ENCODE measurements around the gene ANKRD31. TPM values are rescaled to one million over a fixed set of nuclear protein-coding genes. Genes with fewer than 3 reads are reported as not detected.

The ANKRD31 gene
- total RNA-seq, 1 experiment from 2014 or later, result not detected

- BruUV-seq (replicated peaks), result no TSS peak
- peaks cover 8% of the 10 kb centered on the region for H3K4me1 ChIP-seq (ENCODE audit: control insufficient read depth, insufficient read depth, low read length)
- intact Hi-C loops (cut with micrococcal nuclease; ENCODE audit: unreplicated experiment) (loop anchor here (5.0 kb wide), 1 partner anchor 288 kb away; the partner anchor contains the start of gene HMGCR), in situ Hi-C loops (cut with HindIII; ENCODE audit: low pct_unique_long_range_greater_than_20kb, low sequenced_read_pairs) (no loop called here)
- ATAC-seq, result peak; percentile 56
- ChIA-PET CTCF (interaction anchor here (0.6 to 1.1 kb wide), 7 partner anchors 11 to 1781 kb away, joined by 3 to 11 read pairs (median 3); no protein-coding TSS in a partner anchor), POLR2A (no interaction called here)
- H3K27ac ChIP-seq (ENCODE audit: low read length), result no peak overlapping the region
- H3K36me3 ChIP-seq (ENCODE audit: control insufficient read depth, insufficient read depth, low read length), result no peaks in the 10 kb centered on the region
- H3K27me3 ChIP-seq (ENCODE audit: control insufficient read depth, insufficient read depth, low read length), result no peaks in the 10 kb centered on the region
- DNase-seq (ENCODE audit: low read depth, low spot score), result peak; percentile 61
- TF ChIP-seq TCF7L2 (IDR thresholded peaks at IDR 0.05; ENCODE audit: low read depth, low read length) (no peak), CTCF (IDR thresholded peaks at IDR 0.05) (peak; percentile 94)
- no peak overlapping the region for H3K4me3 ChIP-seq (ENCODE audit: low read depth in 2 of 2, low read length in 2 of 2)
- no peaks in the 10 kb centered on the region for H3K9me3 ChIP-seq (ENCODE audit: control insufficient read depth, insufficient read depth, low read depth, low read length)
Measured at GRCh38 chr5:75049456-75050351, 187.0 kb downstream of the ANKRD31 start.

- H3K9me3 ChIP-seq (ENCODE audit: control insufficient read depth, insufficient read depth, low read depth, low read length), result no peaks in the 10 kb centered on the region
- BruUV-seq (replicated peaks), result no TSS peak
- DNase-seq (ENCODE audit: low read depth, low spot score) (no peak), ATAC-seq (no peak)
- intact Hi-C loops (cut with micrococcal nuclease; ENCODE audit: unreplicated experiment), result no loop called here
- peaks cover 5% of the 10 kb centered on the region for H3K4me1 ChIP-seq (ENCODE audit: control insufficient read depth, insufficient read depth, low read length)
- no peak overlapping the region for H3K27ac ChIP-seq (ENCODE audit: low read length)
- no peak overlapping the region for H3K4me3 ChIP-seq (ENCODE audit: low read depth in 2 of 2, low read length in 2 of 2)
- H3K27me3 ChIP-seq (ENCODE audit: control insufficient read depth, insufficient read depth, low read length), result no peaks in the 10 kb centered on the region
- H3K36me3 ChIP-seq (ENCODE audit: control insufficient read depth, insufficient read depth, low read length), result no peaks in the 10 kb centered on the region
- ChIA-PET CTCF (interaction anchor here (0.5 to 1.1 kb wide), 3 partner anchors 122 to 1208 kb away, joined by 3 read pairs; partner anchors contain the start of gene ANKRD31), POLR2A (no interaction called here)
- TF ChIP-seq REST (IDR thresholded peaks at IDR 0.05; ENCODE audit: insufficient read depth in 1 of 2, low read depth in 2 of 2, low read length in 1 of 2), result no peak
- no peak for TF ChIP-seq TCF7L2 (IDR thresholded peaks at IDR 0.05; ENCODE audit: low read depth, low read length)
- no peak for TF ChIP-seq POLR2AphosphoS5 (IDR thresholded peaks at IDR 0.05; ENCODE audit: low read depth, low read length)
- TF ChIP-seq CTCF (IDR thresholded peaks at IDR 0.05), result no peak
- TF ChIP-seq SIN3A (IDR thresholded peaks at IDR 0.05; ENCODE audit: borderline replicate concordance, insufficient read depth, low read depth, low read length), result no peak
- in situ Hi-C loops (cut with HindIII; ENCODE audit: low pct_unique_long_range_greater_than_20kb, low sequenced_read_pairs), result no loop called here
Measured at GRCh38 chr5:75048457-75048953, 188.2 kb downstream of the ANKRD31 start.

Measured in Panc1 (cell line).